Measurements from ENCODE around the gene APC. TPM values are rescaled to one million over a fixed set of nuclear protein-coding genes. Genes with fewer than 3 reads are reported as not detected.

The APC gene
- total and polyA plus RNA-seq, 2 donors (not counting 3 experiments of a cell fraction or from before 2014, with no cell fraction given): 11.2 to 39.6 TPM

GRCh38 chr5:112776301-112776856, 38.7 kb downstream of the APC start:
- CTCF ChIA-PET: no interaction called here
- Histone ChIP-seq H3K4me1 (ENCODE audit: control insufficient read depth, extremely low read depth, insufficient read depth, low read length) (no peaks in the 10 kb centered on the region), H3K36me3 (ENCODE audit: control insufficient read depth in 2 of 2, extremely low read depth in 1 of 2, insufficient read depth in 2 of 2, low read length in 2 of 2) (peaks cover 0 to 1% of the 10 kb centered on the region in 2 experiments), H3K9ac (replicated peaks; ENCODE audit: extremely low read depth, insufficient read depth, low read length) (no peak overlapping the region), H3K27ac (ENCODE audit: insufficient read depth, low read depth, low read length) (no peak overlapping the region), H3K9me3 (replicated peaks; ENCODE audit: control insufficient read depth, insufficient read depth, low read length) (no peaks in the 10 kb centered on the region), H3K27me3 (ENCODE audit: control insufficient read depth in 2 of 2, insufficient read depth in 2 of 2, low read length in 2 of 2) (no peaks in the 10 kb centered on the region), H2AFZ (ENCODE audit: low read depth, low read length) (no peak overlapping the region), H3K9me1 (replicated peaks; ENCODE audit: control insufficient read depth, extremely low read depth, insufficient read depth, low read length) (no peaks in the 10 kb centered on the region), H4K20me1 (replicated peaks; ENCODE audit: control insufficient read depth, extremely low read depth, insufficient read depth, low read length) (no peaks in the 10 kb centered on the region), H3K79me2 (ENCODE audit: control insufficient read depth, insufficient read depth, low read length) (peaks cover 2% of the 10 kb centered on the region), H3K4me3 (replicated peaks in 1 of 3; ENCODE audit: insufficient read depth in 1 of 3, low read depth in 1 of 3, low read length in 3 of 3) (no peak overlapping the region), H3K4me2 (ENCODE audit: insufficient read depth, low read length) (no peak overlapping the region)
- dilution Hi-C loops (cut with MboI; ENCODE audit: extremely low pct_ligation_motif_present, low sequenced_read_pairs): no loop called here
- no TSS peak for BruUV-seq (replicated peaks)
- FAIRE-seq (no peak), DNase-seq (ENCODE audit: low read depth, low spot score) (no peak)
- POLR2A ChIA-PET: no interaction called here
- TF ChIP-seq JUN (IDR thresholded peaks at IDR 0.05; ENCODE audit: borderline replicate concordance, insufficient read depth, insufficient read length, low read depth) (no peak), POLR2A (IDR thresholded peaks at IDR 0.05; ENCODE audit: low read depth, low read length) (no peak), FOS (IDR thresholded peaks at IDR 0.05; ENCODE audit: borderline replicate concordance, insufficient read depth, low read length) (no peak), GATA2 (IDR thresholded peaks at IDR 0.05; ENCODE audit: insufficient read depth, insufficient read length, low read depth, low read length) (no peak), MYC (IDR thresholded peaks at IDR 0.05; ENCODE audit: low read depth, low read length) (no peak), POLR2AphosphoS5 (IDR thresholded peaks at IDR 0.05; ENCODE audit: insufficient read depth, low read depth, low read length) (no peak), CTCF (IDR thresholded peaks at IDR 0.05; ENCODE audit: extremely low read depth in 1 of 2, insufficient read depth in 1 of 2, low read depth in 1 of 2, low read length in 2 of 2) (no peak)
- intact Hi-C loops (cut with micrococcal nuclease): no loop called here

Data from endothelial cell of umbilical vein (primary cell).